Panc1 (cell line): ENCODE data around the gene TC2N. TPM values are rescaled to one million over a fixed set of nuclear protein-coding genes. Genes with fewer than 3 reads are reported as not detected.

ENCODE experiments used
- ATAC-seq: fragments of 200-7000 bp; cut with Tn5 transposase; 2 replicates; pipeline ENCODE4 v1.9.1; 2020; ENCODE audit warnings: mild to moderate bottlenecking, moderate library complexity
- BruUV-seq: library from RNA; stranded (reverse); fragments of 400-500 nt; replicated peaks from 2 replicates; lab custom pipeline; 2021; lab: Mats Ljungman, UMichigan
- CTCF ChIA-PET: fragments of 300-600 bp; sonication (Branson Sonifier 250); formaldehyde crosslinking; loops from one replicate; lab custom pipeline; 2022; ENCODE audit warnings: antibody characterized with exemption; lab: Charles Lee
- POLR2A ChIA-PET: fragments of 300-600 bp; sonication (Branson Sonifier 250); formaldehyde crosslinking; loops from one replicate; lab custom pipeline; 2022; ENCODE audit warnings: antibody characterized with exemption; lab: Charles Lee
- DNase-seq: peaks from one replicate; pipeline ENCODE4 v3.0.0-alpha.2; 2010; ENCODE audit warnings: low read depth, low spot score
- H3K27ac ChIP-seq: 2 replicates; pipeline ENCODE4 v1.5.1; 2011; ENCODE audit warnings: mild to moderate bottlenecking, low read length, inconsistent platforms
- H3K27me3 ChIP-seq: fragments of 200-500 bp; sonication (Bioruptor generic); 2 replicates; pipeline ENCODE4 v1.6.0; 2014; ENCODE audit warnings: low read length, inconsistent platforms; ENCODE audit not compliant: control insufficient read depth, insufficient read depth
- H3K36me3 ChIP-seq: fragments of 200-500 bp; sonication (Bioruptor generic); 2 replicates; pipeline ENCODE4 v1.5.1; 2014; ENCODE audit warnings: inconsistent platforms, mild to moderate bottlenecking, low read length, moderate library complexity; ENCODE audit not compliant: control insufficient read depth, insufficient read depth
- H3K4me1 ChIP-seq: 2 replicates; pipeline ENCODE4 v1.5.1; 2011; ENCODE audit warnings: inconsistent platforms, mild to moderate bottlenecking, low read length, moderate library complexity; ENCODE audit not compliant: control insufficient read depth, insufficient read depth
- H3K4me3 ChIP-seq, 2 experiments: 2 replicates each; pipeline ENCODE4 v1.5.1; 2011 to 2012; ENCODE audit warnings: low read depth in 2 of 2, low read length in 2 of 2, mild to moderate bottlenecking in 2 of 2, inconsistent platforms in 1 of 2, moderate library complexity in 1 of 2
- H3K9me3 ChIP-seq: fragments of 200-500 bp; sonication (Bioruptor generic); 2 replicates; pipeline ENCODE4 v1.5.1; 2014; ENCODE audit warnings: low read depth, mild to moderate bottlenecking, inconsistent platforms, low read length, moderate library complexity; ENCODE audit not compliant: control insufficient read depth, insufficient read depth
- POLR2AphosphoS5 ChIP-seq: IDR thresholded peaks from 2 replicates; pipeline ENCODE4 v1.6.1; 2012; ENCODE audit warnings: mild to moderate bottlenecking, low read depth, low read length, moderate library complexity
- SIN3A ChIP-seq: IDR thresholded peaks from 2 replicates; pipeline ENCODE4 v1.6.1; 2012; ENCODE audit warnings: low read depth, mild to moderate bottlenecking, low read length, moderate library complexity, borderline replicate concordance; ENCODE audit not compliant: insufficient read depth
- TCF7L2 ChIP-seq: IDR thresholded peaks from 2 replicates; pipeline ENCODE4 v1.6.1; 2011; ENCODE audit warnings: mild to moderate bottlenecking, low read depth, low read length, inconsistent platforms
- in situ Hi-C: cut with HindIII; loops from 2 replicates; pipeline ENCODE4 v1.10.0; 2016; ENCODE audit warnings: low sequenced_read_pairs, low pct_unique_long_range_greater_than_20kb
- intact Hi-C: fragments of 100-400 bp; cut with micrococcal nuclease; formaldehyde crosslinking; loops from one replicate; pipeline ENCODE4 v1.10.0; 2022; ENCODE audit not compliant: unreplicated experiment
- total RNA-seq: library from RNA; stranded (reverse); gene quantifications from one replicate; pipeline ENCODE4 v1.2.1, GENCODE V29; 2021; ENCODE audit not compliant: unreplicated experiment
- TF ChIP-seq, protein P1 (sequence below), 2 experiments: IDR thresholded peaks; 2 replicates each; pipeline ENCODE4 v1.6.1; 2011 to 2012; ENCODE audit warnings: low read depth in 2 of 2, control low read depth in 1 of 2, low read length in 1 of 2, mild to moderate bottlenecking in 1 of 2, moderate library complexity in 1 of 2; ENCODE audit not compliant: insufficient read depth in 1 of 2
- TF ChIP-seq, protein P2 (sequence below): fragments of 450-650 bp; IDR thresholded peaks from 2 replicates; pipeline ENCODE4 v1.5.1; 2017; ENCODE audit warnings: mild to moderate bottlenecking

Gene TC2N
- total RNA-seq, 1 experiment from 2014 or later, result 0.49 TPM

DNA sequence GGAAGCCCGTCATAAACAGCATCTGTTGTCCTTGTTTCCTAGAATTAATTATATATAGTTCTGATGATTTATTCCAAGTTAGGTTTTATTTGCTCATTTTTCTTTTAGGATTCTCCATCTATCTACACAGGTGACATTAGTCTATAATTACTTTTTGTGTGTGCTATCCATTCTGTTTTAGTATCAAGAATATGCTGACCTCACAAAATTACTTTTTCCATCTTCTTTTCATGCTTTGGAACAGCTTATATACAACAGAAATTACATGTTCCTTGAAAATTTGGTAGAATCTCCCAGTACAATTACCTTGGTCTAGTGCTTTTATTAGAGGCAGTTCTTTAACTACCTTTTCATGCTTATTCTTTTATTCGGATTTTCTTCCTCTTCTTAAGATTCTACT lies 81.1 kb downstream of the TC2N start:
- H3K4me1 ChIP-seq, result no peaks in the 10 kb centered on the region
- no peak overlapping the region for H3K27ac ChIP-seq
- BruUV-seq, result no TSS peak
- no peak for DNase-seq
- no peak for ATAC-seq
- H3K4me3 ChIP-seq, result no peak overlapping the region
- CTCF ChIA-PET, result no interaction called here
- POLR2A ChIA-PET, result no interaction called here
- H3K36me3 ChIP-seq, result no peaks in the 10 kb centered on the region
- H3K9me3 ChIP-seq, result no peaks in the 10 kb centered on the region
- H3K27me3 ChIP-seq, result peaks cover 2% of the 10 kb centered on the region
- in situ Hi-C loops, result no loop called here
- TF ChIP-seq, protein P1, sequence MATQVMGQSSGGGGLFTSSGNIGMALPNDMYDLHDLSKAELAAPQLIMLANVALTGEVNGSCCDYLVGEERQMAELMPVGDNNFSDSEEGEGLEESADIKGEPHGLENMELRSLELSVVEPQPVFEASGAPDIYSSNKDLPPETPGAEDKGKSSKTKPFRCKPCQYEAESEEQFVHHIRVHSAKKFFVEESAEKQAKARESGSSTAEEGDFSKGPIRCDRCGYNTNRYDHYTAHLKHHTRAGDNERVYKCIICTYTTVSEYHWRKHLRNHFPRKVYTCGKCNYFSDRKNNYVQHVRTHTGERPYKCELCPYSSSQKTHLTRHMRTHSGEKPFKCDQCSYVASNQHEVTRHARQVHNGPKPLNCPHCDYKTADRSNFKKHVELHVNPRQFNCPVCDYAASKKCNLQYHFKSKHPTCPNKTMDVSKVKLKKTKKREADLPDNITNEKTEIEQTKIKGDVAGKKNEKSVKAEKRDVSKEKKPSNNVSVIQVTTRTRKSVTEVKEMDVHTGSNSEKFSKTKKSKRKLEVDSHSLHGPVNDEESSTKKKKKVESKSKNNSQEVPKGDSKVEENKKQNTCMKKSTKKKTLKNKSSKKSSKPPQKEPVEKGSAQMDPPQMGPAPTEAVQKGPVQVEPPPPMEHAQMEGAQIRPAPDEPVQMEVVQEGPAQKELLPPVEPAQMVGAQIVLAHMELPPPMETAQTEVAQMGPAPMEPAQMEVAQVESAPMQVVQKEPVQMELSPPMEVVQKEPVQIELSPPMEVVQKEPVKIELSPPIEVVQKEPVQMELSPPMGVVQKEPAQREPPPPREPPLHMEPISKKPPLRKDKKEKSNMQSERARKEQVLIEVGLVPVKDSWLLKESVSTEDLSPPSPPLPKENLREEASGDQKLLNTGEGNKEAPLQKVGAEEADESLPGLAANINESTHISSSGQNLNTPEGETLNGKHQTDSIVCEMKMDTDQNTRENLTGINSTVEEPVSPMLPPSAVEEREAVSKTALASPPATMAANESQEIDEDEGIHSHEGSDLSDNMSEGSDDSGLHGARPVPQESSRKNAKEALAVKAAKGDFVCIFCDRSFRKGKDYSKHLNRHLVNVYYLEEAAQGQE (IDR thresholded peaks at IDR 0.05; ENCODE audit: insufficient read depth in 1 of 2, low read depth in 2 of 2, low read length in 1 of 2), result no peak
- no peak for TF ChIP-seq POLR2AphosphoS5
- TF ChIP-seq SIN3A, result no peak
- TF ChIP-seq TCF7L2, result no peak
- TF ChIP-seq, protein P2, sequence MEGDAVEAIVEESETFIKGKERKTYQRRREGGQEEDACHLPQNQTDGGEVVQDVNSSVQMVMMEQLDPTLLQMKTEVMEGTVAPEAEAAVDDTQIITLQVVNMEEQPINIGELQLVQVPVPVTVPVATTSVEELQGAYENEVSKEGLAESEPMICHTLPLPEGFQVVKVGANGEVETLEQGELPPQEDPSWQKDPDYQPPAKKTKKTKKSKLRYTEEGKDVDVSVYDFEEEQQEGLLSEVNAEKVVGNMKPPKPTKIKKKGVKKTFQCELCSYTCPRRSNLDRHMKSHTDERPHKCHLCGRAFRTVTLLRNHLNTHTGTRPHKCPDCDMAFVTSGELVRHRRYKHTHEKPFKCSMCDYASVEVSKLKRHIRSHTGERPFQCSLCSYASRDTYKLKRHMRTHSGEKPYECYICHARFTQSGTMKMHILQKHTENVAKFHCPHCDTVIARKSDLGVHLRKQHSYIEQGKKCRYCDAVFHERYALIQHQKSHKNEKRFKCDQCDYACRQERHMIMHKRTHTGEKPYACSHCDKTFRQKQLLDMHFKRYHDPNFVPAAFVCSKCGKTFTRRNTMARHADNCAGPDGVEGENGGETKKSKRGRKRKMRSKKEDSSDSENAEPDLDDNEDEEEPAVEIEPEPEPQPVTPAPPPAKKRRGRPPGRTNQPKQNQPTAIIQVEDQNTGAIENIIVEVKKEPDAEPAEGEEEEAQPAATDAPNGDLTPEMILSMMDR, result no peak
- intact Hi-C loops, result no loop called here

DNA sequence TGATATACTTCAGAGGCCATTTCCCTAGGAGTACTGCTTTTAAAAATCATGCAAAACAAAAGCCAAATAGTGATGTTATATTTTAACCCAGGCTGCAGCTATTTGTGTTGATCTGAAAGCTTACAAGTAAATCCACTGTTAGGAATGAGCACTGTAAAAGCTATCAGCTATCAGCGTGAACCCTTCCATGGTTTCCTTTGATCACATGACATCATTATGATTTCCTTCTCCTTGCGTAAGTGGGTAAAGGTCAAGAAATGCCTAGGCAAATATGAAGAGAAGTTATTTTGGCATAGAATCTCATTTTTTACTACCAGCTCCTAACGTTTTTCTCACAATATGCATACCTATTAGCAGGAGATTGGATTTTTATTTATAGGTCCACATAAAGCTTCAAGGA lies 86.9 kb downstream of the TC2N start:
- ChIA-PET POLR2A (no interaction called here), CTCF (no interaction called here)
- Histone ChIP-seq H3K36me3 (no peaks in the 10 kb centered on the region), H3K4me1 (no peaks in the 10 kb centered on the region), H3K9me3 (no peaks in the 10 kb centered on the region), H3K4me3 (no peak overlapping the region), H3K27me3 (peaks cover 2% of the 10 kb centered on the region), H3K27ac (no peak overlapping the region)
- ATAC-seq (no peak), DNase-seq (no peak)
- in situ Hi-C loops (no loop called here), intact Hi-C loops (no loop called here)
- no TSS peak for BruUV-seq
- TF ChIP-seq, protein P1 (IDR thresholded peaks at IDR 0.05; ENCODE audit: insufficient read depth in 1 of 2, low read depth in 2 of 2, low read length in 1 of 2), result no peak
- TF ChIP-seq POLR2AphosphoS5 (no peak), TCF7L2 (no peak), SIN3A (no peak)
- TF ChIP-seq, protein P2, result no peak
